ENCODE measurements around the gene VTI1B. TPM values are rescaled to one million over a fixed set of nuclear protein-coding genes. Genes with fewer than 3 reads are reported as not detected.
"Not testable (repeated sequence)": the region's sequence is repeated elsewhere in the genome, so short reads cannot be mapped to it uniquely, and the experiment has no call there.

VTI1B gene
- total RNA-seq, 2 donors from 2014 or later: 118 to 120 TPM

GRCh38 chr14:67719866-67720265 is 45.4 kb upstream of the VTI1B start:
- H3K4me1 ChIP-seq (ENCODE audit: control insufficient read depth, insufficient read depth, low read length): no peaks in the 10 kb centered on the region
- peaks cover 4% of the 10 kb centered on the region for H3K4me1 Mint-ChIP-seq
- no peak overlapping the region for H3K27ac Mint-ChIP-seq
- H3K36me3 Mint-ChIP-seq (ENCODE audit: low read depth): no peaks in the 10 kb centered on the region
- no peaks in the 10 kb centered on the region for H3K36me3 ChIP-seq (ENCODE audit: control insufficient read depth, insufficient read depth, low read length)
- H3K27me3 Mint-ChIP-seq (ENCODE audit: insufficient read depth): peaks cover 13% of the 10 kb centered on the region
- 79% methylated on average over 2 of the region's 2 CpGs; no CpG with 5 or more reads in 1 of the 2 experiments for WGBS, 2 experiments (ENCODE audit: insufficient coverage in 1 of 2, insufficient read length in 1 of 2)
- H3K9me3 ChIP-seq (ENCODE audit: control insufficient read depth, low read length): no peaks in the 10 kb centered on the region
- peaks cover 16% of the 10 kb centered on the region for H3K27me3 ChIP-seq (ENCODE audit: control insufficient read depth, insufficient read depth, low read length, poor library complexity, severe bottlenecking)
- no peaks in the 10 kb centered on the region for H3K9me3 Mint-ChIP-seq
- no peak overlapping the region for H3K27ac ChIP-seq (ENCODE audit: low read depth, low read length)
- H3K4me3 ChIP-seq (ENCODE audit: low read length): no peak overlapping the region
- no peak overlapping the region for H3K9ac ChIP-seq (ENCODE audit: extremely low read depth, low read length, poor library complexity, severe bottlenecking)
- TF ChIP-seq CTCF (conservative IDR thresholded peaks at IDR 0.05): no peak
- DNase-seq: no peak
- H3K4me3 Mint-ChIP-seq: no peak overlapping the region

- H3K36me3 ChIP-seq (ENCODE audit: control insufficient read depth, insufficient read depth, low read length); H3K4me3 ChIP-seq (ENCODE audit: low read length); H3K4me1 ChIP-seq (ENCODE audit: control insufficient read depth, insufficient read depth, low read length); H3K27ac ChIP-seq (ENCODE audit: low read depth, low read length); H3K9me3 ChIP-seq (ENCODE audit: control insufficient read depth, low read length); H3K9me3 Mint-ChIP-seq; H3K9ac ChIP-seq (ENCODE audit: extremely low read depth, low read length, poor library complexity, severe bottlenecking); H3K4me3 Mint-ChIP-seq; DNase-seq; H3K36me3 Mint-ChIP-seq (ENCODE audit: low read depth); H3K4me1 Mint-ChIP-seq; H3K27ac Mint-ChIP-seq: not testable (repeated sequence)
- H3K27me3 ChIP-seq (ENCODE audit: control insufficient read depth, insufficient read depth, low read length, poor library complexity, severe bottlenecking): peaks cover 16% of the 10 kb centered on the region
- H3K27me3 Mint-ChIP-seq (ENCODE audit: insufficient read depth): peaks cover 11% of the 10 kb centered on the region
- WGBS, 2 experiments (ENCODE audit: insufficient coverage in 1 of 2, insufficient read length in 1 of 2): 83 to 86% methylated on average over 2 to 3 of the region's 3 CpGs
Measured at GRCh38 chr14:67719385-67719784, 45.0 kb upstream of the VTI1B start.

- H3K4me1 ChIP-seq (ENCODE audit: control insufficient read depth, insufficient read depth, low read length): no peaks in the 10 kb centered on the region
- H3K9me3 Mint-ChIP-seq: peaks cover 3% of the 10 kb centered on the region
- no peaks in the 10 kb centered on the region for H3K36me3 Mint-ChIP-seq (ENCODE audit: low read depth)
- no peak overlapping the region for H3K27ac ChIP-seq (ENCODE audit: low read depth, low read length)
- no peak overlapping the region for H3K4me3 ChIP-seq (ENCODE audit: low read length)
- H3K27me3 ChIP-seq (ENCODE audit: control insufficient read depth, insufficient read depth, low read length, poor library complexity, severe bottlenecking): peaks cover 16% of the 10 kb centered on the region
- WGBS, 2 experiments (ENCODE audit: insufficient coverage in 1 of 2, insufficient read length in 1 of 2): 63 to 90% methylated on average over 1 to 2 of the region's 2 CpGs
- no peaks in the 10 kb centered on the region for H3K9me3 ChIP-seq (ENCODE audit: control insufficient read depth, low read length)
- no peak for TF ChIP-seq CTCF (conservative IDR thresholded peaks at IDR 0.05)
- H3K27ac Mint-ChIP-seq: no peak overlapping the region
- no peaks in the 10 kb centered on the region for H3K36me3 ChIP-seq (ENCODE audit: control insufficient read depth, insufficient read depth, low read length)
- H3K4me1 Mint-ChIP-seq: peaks cover 4% of the 10 kb centered on the region
- H3K27me3 Mint-ChIP-seq (ENCODE audit: insufficient read depth): peaks cover 6% of the 10 kb centered on the region
- H3K4me3 Mint-ChIP-seq: no peak overlapping the region
- no peak for DNase-seq
- no peak overlapping the region for H3K9ac ChIP-seq (ENCODE audit: extremely low read depth, low read length, poor library complexity, severe bottlenecking)
Measured at GRCh38 chr14:67718265-67718664, 43.8 kb upstream of the VTI1B start.

- no peak overlapping the region for H3K9ac ChIP-seq (ENCODE audit: extremely low read depth, low read length, poor library complexity, severe bottlenecking)
- peaks cover 4% of the 10 kb centered on the region for H3K9me3 ChIP-seq (ENCODE audit: control insufficient read depth, low read length)
- peaks cover 6% of the 10 kb centered on the region for H3K27me3 Mint-ChIP-seq (ENCODE audit: insufficient read depth)
- peaks cover 3% of the 10 kb centered on the region for H3K36me3 Mint-ChIP-seq (ENCODE audit: low read depth)
- H3K27ac Mint-ChIP-seq: no peak overlapping the region
- peaks cover 4% of the 10 kb centered on the region for H3K4me1 Mint-ChIP-seq
- no peak for TF ChIP-seq CTCF (conservative IDR thresholded peaks at IDR 0.05)
- no peak for DNase-seq
- no peaks in the 10 kb centered on the region for H3K4me1 ChIP-seq (ENCODE audit: control insufficient read depth, insufficient read depth, low read length)
- H3K4me3 Mint-ChIP-seq: no peak overlapping the region
- H3K27ac ChIP-seq (ENCODE audit: low read depth, low read length): no peak overlapping the region
- H3K27me3 ChIP-seq (ENCODE audit: control insufficient read depth, insufficient read depth, low read length, poor library complexity, severe bottlenecking): peaks cover 16% of the 10 kb centered on the region
- no CpG with 5 or more reads among the region's 1 CpG for WGBS, 2 experiments (ENCODE audit: insufficient coverage in 1 of 2, insufficient read length in 1 of 2)
- H3K4me3 ChIP-seq (ENCODE audit: low read length): no peak overlapping the region
- peaks cover 12% of the 10 kb centered on the region for H3K9me3 Mint-ChIP-seq
- H3K36me3 ChIP-seq (ENCODE audit: control insufficient read depth, insufficient read depth, low read length): no peaks in the 10 kb centered on the region
Measured at GRCh38 chr14:67717048-67717447, 42.6 kb upstream of the VTI1B start.
